Loucy (cell line): Measurements from ENCODE around the gene PEX14.
A peak's percentile ranks its signal among the peaks of the same experiment; 100 is the strongest.

Experiments used
- H2AFZ ChIP-seq: fragments of 200-600 bp; sonication (generic); 2 replicates; pipeline ENCODE4 v1.6.0; 2016; ENCODE audit warnings: antibody characterized with exemption, mild to moderate bottlenecking, low read length, moderate library complexity
- H3F3A ChIP-seq: fragments of 200-600 bp; 2 replicates; pipeline ENCODE4 v1.6.0; 2016; ENCODE audit warnings: antibody characterized with exemption, low read depth, mild to moderate bottlenecking
- H3K27me3 ChIP-seq: fragments of 200-600 bp; sonication (generic); 2 replicates; pipeline ENCODE4 v1.6.1; 2014; ENCODE audit warnings: low read length, mild to moderate bottlenecking; ENCODE audit not compliant: insufficient read depth, poor library complexity, severe bottlenecking
- H3K36me3 ChIP-seq: fragments of 200-600 bp; sonication (generic); 2 replicates; pipeline ENCODE4 v1.6.1; 2016; ENCODE audit warnings: low read length; ENCODE audit not compliant: insufficient read depth
- H3K4me1 ChIP-seq: fragments of 200-600 bp; sonication (generic); 2 replicates; pipeline ENCODE4 v1.5.1; 2014; ENCODE audit warnings: low read length, mild to moderate bottlenecking; ENCODE audit not compliant: insufficient read depth, poor library complexity, severe bottlenecking
- H3K4me2 ChIP-seq: fragments of 200-600 bp; sonication (generic); 2 replicates; pipeline ENCODE4 v1.6.0; 2014; ENCODE audit warnings: antibody characterized with exemption, low read length, low read depth, mild to moderate bottlenecking; ENCODE audit not compliant: poor library complexity, severe bottlenecking
- H3K4me3 ChIP-seq: fragments of 200-600 bp; sonication (generic); 2 replicates; pipeline ENCODE4 v1.5.1; 2014; ENCODE audit warnings: low read length, mild to moderate bottlenecking, mixed read lengths; ENCODE audit not compliant: poor library complexity, severe bottlenecking
- H3K79me2 ChIP-seq: fragments of 200-600 bp; sonication (generic); 2 replicates; pipeline ENCODE4 v1.6.1; 2014; ENCODE audit warnings: low read length; ENCODE audit not compliant: insufficient read depth
- H3K9ac ChIP-seq: fragments of 200-600 bp; sonication (generic); 2 replicates; pipeline ENCODE4 v1.6.0; 2014; ENCODE audit warnings: mild to moderate bottlenecking, low read depth, low read length, moderate library complexity; ENCODE audit not compliant: poor library complexity, severe bottlenecking
- H3K9me2 ChIP-seq: fragments of 200-600 bp; sonication (generic); replicated peaks from 2 replicates; pipeline ENCODE4 v1.6.1; 2016; ENCODE audit warnings: low read depth, low read length, mixed read lengths
- H3K9me3 ChIP-seq: fragments of 200-600 bp; sonication (generic); 2 replicates; pipeline ENCODE4 v1.6.1; 2014; ENCODE audit warnings: mild to moderate bottlenecking, antibody characterized with exemption, low read length, low read depth; ENCODE audit not compliant: insufficient read depth
- H4K20me1 ChIP-seq: fragments of 200-600 bp; sonication (generic); 2 replicates; pipeline ENCODE4 v1.6.0; 2014; ENCODE audit warnings: antibody characterized with exemption, low read length, mild to moderate bottlenecking; ENCODE audit not compliant: insufficient read depth, poor library complexity, severe bottlenecking
- CTCF ChIP-seq: fragments of 200-600 bp; sonication (generic); conservative IDR thresholded peaks from 2 replicates; pipeline ENCODE4 v1.5.1; 2014; ENCODE audit warnings: mild to moderate bottlenecking, antibody characterized with exemption, low read length
- EZH2phosphoT487 ChIP-seq: fragments of 200-600 bp; IDR thresholded peaks from 2 replicates; pipeline ENCODE4 v1.6.1; 2018; ENCODE audit warnings: antibody characterized with exemption, mild to moderate bottlenecking, moderate library complexity, borderline replicate concordance

PEX14 gene

DNA sequence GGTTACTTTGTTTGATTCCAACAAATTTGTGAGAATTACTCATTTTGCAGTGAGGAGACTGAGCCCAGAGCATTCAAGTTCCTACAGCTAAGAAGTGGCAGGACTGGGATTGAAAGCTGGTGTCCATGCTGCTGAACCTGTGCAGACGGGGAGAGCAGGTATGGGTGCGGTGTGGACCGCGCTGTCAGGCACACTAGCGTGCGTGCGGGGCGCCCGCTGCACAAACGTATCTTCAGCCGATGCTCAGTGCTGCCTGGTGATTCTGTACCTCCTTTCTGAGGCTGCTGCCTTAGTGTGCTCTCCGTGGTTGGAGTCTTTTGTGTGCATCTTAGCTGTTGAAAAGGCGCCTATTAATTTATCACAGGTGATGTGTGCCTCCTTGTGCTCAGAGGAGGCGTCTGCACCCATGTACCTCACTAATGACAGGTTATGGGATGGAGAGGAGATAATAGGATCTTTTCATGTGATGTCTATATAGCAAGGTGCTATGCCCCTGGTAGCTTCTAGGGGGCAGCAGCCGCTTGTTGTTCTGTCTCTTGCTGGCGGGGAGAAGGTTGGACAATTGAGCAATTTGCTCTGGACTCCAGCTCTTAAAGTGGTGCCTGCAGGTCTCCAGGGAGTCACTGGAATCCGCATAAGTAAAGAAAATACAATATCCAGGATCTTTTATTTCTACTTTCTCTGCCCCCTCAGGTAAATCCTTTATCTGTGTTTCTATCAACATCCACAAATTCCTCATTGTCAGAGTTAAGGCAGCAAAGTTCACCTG lies 32.5 kb downstream of the PEX14 start:
- H4K20me1 ChIP-seq = no peaks in the 10 kb centered on the region
- TF ChIP-seq EZH2phosphoT487 (no peak), CTCF (peak; percentile 99)
- no peaks in the 10 kb centered on the region for H3K36me3 ChIP-seq
- no peak overlapping the region for H2AFZ ChIP-seq
- peak overlapping the region; percentile 81 for H3K4me2 ChIP-seq
- H3K9me2 ChIP-seq = no peaks in the 10 kb centered on the region
- peak overlapping the region; percentile 83 for H3K9ac ChIP-seq
- no peaks in the 10 kb centered on the region for H3K9me3 ChIP-seq
- peaks cover 31% of the 10 kb centered on the region for H3F3A ChIP-seq
- H3K4me3 ChIP-seq = peak overlapping the region; percentile 43
- H3K27me3 ChIP-seq = no peaks in the 10 kb centered on the region
- peaks cover 55% of the 10 kb centered on the region for H3K4me1 ChIP-seq
- peaks cover 74% of the 10 kb centered on the region for H3K79me2 ChIP-seq

- Histone ChIP-seq H3K79me2 (peaks cover 74% of the 10 kb centered on the region), H3K9ac (peak overlapping the region; percentile 83), H3F3A (peaks cover 32% of the 10 kb centered on the region), H3K4me2 (peak overlapping the region; percentile 81), H3K4me3 (peak overlapping the region; percentile 43), H3K27me3 (no peaks in the 10 kb centered on the region), H4K20me1 (no peaks in the 10 kb centered on the region), H2AFZ (no peak overlapping the region), H3K4me1 (peaks cover 64% of the 10 kb centered on the region), H3K9me3 (no peaks in the 10 kb centered on the region), H3K36me3 (no peaks in the 10 kb centered on the region), H3K9me2 (no peaks in the 10 kb centered on the region)
- TF ChIP-seq CTCF (no peak), EZH2phosphoT487 (no peak)
Measured at GRCh38 chr1:10508511-10508951, 33.8 kb downstream of the PEX14 start.

DNA sequence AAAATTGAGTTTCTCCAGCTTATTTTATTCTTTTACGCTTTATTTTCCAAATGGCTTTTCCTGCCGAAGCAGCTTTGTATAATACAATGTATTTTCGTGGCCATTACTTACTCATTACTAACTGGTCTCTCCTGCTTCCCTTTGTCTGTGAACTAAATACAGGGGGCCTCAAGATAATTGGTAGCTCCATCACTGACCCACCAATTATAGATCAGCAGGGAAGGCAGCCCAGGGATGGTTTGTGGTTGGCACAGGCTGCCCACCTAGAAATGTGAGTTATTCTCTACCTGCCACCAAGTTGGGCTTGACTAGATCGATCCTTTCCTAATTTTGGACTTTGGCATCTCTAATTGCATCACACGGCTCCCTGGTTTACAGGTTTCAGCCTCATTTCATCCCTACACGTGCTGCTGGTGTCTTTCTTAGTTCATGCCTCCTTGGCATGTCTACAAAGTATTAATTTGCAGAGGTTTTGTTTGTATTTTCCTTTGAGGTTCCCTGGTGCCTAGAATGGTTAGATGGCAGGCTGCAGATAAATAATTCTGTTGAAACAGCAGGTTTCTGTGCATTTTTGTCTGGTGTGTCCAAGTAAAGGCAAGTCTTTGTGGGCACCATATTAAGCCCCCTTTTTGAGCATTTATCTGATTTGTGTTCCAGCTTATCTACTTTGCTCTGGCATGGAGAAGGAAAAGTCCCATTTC lies 35.2 kb downstream of the PEX14 start:
- no peaks in the 10 kb centered on the region for H4K20me1 ChIP-seq
- H3K79me2 ChIP-seq = peaks cover 75% of the 10 kb centered on the region
- no peaks in the 10 kb centered on the region for H3K36me3 ChIP-seq
- no peak overlapping the region for H2AFZ ChIP-seq
- H3K4me3 ChIP-seq = peak overlapping the region; percentile 75
- peak overlapping the region; percentile 97 for H3K4me2 ChIP-seq
- peaks cover 32% of the 10 kb centered on the region for H3F3A ChIP-seq
- TF ChIP-seq CTCF (no peak), EZH2phosphoT487 (no peak)
- H3K9ac ChIP-seq = peak overlapping the region; percentile 83
- no peaks in the 10 kb centered on the region for H3K27me3 ChIP-seq
- H3K9me3 ChIP-seq = no peaks in the 10 kb centered on the region
- H3K4me1 ChIP-seq = peaks cover 78% of the 10 kb centered on the region
- H3K9me2 ChIP-seq = no peaks in the 10 kb centered on the region
